NCI-H1048 (cell line): ENCODE measurements around the gene LTBP1.
"Not testable (repeated sequence)": the region's sequence is repeated elsewhere in the genome, so short reads cannot be mapped to it uniquely, and the experiment has no call there.

ENCODE experiments used
- DNase-seq: peaks from one replicate; lab custom pipeline; 2025; lab: John Stamatoyannopoulos, UW

LTBP1 gene

GRCh38 chr2:33145459-33145858 lies 198.7 kb downstream of the LTBP1 start:
- DNase-seq = no peak

- no peak for DNase-seq
These were observed 199.3 kb downstream of the LTBP1 start for GRCh38 chr2:33146102-33146501.

DNA sequence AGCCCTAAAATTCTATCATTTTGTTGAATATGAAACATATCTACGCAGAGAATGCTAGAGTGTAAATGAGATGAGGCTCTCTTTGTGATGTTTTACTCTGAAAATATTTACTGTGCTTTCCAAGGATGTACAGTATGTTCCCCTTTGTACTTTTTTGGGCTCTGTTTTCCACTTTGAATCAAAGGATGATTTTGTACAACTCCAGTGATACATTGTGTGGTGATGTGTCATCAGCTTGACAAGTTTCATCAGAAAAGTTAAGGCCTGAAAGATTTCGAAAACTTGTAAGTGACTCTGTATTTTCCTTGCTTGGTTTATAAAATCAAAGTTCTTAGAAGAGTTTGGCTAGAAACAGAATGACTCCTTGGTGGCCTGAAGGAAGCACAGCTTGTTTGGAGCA lies 206.3 kb downstream of the LTBP1 start:
- no peak for DNase-seq

DNA sequence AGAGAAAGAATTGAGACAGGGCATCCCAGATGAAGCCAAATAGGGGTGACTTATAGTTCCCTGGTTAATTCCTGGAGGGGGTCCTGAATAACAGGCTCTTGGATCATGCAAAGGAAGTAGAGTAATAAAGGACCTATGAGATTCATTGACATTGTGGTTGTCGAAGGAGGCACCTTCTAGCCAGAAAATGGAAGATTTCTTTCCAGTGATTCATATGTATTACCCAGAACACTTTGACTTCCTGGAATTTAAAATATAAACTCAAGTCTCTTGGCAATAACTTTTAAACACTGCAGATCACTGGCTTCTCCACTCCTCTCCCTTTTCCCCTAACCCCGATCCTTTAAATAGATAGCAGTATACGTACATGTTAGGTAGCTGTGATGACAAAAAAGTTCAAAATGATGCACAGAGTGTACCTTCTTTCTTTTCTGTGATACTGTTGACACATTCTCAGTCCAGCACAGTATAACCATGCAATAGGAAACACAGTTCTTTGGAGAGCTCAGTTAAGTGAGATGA lies 211.8 kb downstream of the LTBP1 start:
- no peak for DNase-seq

DNA sequence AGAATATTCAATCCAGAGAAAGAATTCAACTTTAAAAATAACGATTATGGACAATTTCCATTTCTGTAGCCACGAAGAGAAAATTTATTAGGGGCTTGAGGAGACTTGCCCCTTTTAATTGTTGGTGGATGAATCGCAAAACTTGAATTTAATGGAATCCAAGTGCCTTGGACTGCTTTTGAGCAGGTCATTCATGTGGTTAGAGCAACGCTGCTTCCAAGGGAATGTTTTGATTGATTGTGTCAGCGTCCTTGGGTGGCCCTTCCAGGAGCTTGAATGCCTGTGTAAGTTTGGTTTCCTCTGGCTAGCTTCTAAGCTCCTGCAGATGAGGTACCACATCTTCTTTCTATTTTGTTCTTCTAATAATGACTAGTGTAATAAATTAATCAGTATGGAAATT lies 213.4 kb downstream of the LTBP1 start:
- DNase-seq = no peak

- no peak for DNase-seq
These were observed 219.6 kb downstream of the LTBP1 start for GRCh38 chr2:33166287-33166881.

DNA sequence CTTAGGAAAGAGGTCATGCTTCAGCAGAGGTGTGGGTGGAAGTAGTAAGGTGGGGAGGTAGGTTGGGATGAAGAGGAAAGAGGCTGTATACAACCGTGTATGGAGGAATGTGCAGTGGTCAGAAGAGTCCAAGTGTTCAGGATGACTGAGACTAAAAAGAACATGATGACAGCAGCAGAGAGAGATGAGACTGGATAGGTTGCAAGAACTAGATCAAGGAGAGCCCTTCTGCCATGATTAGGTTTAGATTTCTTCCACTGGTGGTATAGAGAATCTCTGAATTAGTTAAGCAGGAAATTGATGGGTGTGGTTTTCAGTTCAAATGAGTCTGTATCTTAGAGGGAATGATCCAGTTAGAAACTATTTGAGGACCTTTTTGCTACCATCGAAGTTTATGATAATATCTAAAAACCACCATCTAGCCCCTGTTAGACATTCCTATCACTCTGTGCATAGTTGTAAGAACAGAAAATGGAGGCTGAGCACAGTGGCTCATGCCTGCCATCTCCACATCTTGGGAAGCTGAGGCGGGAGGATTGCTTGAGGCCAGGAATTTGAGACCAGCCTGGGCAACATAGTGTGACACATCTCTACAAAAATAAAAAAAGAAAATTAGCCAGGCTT lies 221.0 kb downstream of the LTBP1 start:
- no peak for DNase-seq

- DNase-seq = no peak
These were observed 221.7 kb downstream of the LTBP1 start for GRCh38 chr2:33168425-33168824.

DNA sequence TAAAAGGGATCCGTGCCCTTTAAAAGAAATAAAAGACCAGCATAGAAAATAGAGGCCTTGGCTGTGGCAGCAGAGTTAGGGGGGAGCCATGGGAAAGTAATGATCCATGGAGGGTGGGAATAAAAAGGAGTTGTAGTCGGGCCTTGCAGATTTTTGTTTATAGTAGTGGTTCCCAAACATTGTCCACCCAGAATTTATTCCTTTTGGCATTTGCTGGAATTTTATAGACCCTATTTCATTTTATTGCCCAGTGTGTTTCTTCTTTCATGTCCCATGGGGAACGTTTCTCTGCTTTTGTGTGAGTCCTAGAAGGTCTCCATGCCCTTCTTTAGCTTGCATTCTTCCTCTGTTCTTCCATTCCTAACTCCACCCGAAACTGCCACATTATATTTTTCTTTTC lies 222.2 kb downstream of the LTBP1 start:
- no peak for DNase-seq

- DNase-seq = not testable (repeated sequence)
These were observed 223.5 kb downstream of the LTBP1 start for GRCh38 chr2:33170251-33170650.

- no peak for DNase-seq
These were observed 230.9 kb downstream of the LTBP1 start for GRCh38 chr2:33177627-33178026.

DNA sequence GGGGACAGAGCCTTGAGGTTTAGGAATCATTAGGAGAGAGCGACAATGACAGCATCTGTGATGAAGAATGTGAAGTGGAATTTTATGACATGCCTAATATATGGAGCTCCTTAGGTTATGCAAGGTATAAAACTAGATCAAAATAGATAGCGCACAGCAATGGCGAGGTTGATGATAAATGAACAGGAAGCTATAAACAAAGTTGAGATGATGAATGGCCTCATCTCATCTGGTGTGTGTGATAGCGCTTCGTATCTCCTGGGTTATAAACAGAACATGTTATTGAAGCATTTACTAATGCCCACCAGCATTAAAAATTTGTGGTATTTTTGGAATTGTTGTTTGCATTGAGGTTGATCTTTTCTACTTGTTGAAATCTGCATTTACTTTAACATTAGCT lies 231.5 kb downstream of the LTBP1 start:
- DNase-seq = no peak

DNA sequence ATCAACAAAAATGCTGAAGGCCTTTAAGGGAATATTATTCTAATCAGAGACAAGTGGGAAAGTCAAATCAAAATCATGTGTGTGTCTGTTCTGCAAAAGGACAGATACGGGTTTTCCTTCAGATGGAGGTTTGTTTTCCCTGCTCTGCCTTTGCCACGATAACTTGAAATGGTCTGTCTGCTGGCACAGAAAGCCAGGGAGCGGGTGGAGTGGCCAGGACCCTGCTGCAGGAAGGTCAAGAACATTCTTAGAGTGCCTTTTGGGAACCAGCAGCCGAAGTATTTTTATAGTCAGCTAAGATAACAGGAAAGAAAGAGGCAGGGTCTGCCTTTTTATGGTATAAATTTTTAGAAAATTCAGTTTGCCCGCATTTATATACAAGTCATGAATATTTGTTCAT lies 234.2 kb downstream of the LTBP1 start:
- DNase-seq = no peak

DNA sequence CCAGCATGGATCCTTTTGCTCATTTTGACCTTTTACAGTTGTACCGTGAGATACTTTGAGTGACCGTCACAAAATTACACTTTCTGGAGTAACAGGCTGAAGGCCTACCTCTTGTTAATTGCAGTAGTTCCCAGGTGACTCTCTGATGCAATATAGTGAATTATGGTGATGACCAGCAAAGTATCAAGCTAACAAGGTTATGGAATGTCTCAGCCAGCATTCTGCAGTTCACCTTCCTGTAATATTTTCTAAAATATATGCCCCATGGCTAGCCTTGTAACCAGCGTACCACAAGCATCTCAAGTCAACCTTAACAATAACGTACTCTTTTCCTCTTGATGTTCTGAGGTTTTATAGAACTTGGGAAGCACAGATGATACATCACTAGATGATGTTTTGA lies 234.7 kb downstream of the LTBP1 start:
- no peak for DNase-seq

GRCh38 chr2:33184041-33184440 lies 237.3 kb downstream of the LTBP1 start:
- DNase-seq = no peak

- DNase-seq = no peak
These were observed 240.2 kb downstream of the LTBP1 start for GRCh38 chr2:33186937-33187336.

DNA sequence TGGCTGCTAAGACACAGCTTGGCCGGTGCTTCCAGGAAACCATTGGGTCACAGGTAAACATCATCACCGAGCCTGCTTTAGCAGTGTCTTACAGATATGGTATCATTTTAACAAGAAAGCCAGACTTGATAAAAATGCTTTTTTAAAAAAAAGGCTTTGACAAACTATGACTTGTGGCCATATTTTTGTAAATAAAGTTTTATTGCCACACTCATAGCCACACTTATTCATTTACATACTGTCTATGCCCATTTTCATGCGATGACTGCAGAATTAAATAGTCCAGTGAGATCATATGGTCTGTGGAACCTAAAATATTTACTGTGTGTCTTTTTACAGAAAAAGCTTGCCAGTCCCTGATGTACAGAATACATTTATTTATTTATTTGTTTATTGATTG lies 242.0 kb downstream of the LTBP1 start:
- DNase-seq = no peak

DNA sequence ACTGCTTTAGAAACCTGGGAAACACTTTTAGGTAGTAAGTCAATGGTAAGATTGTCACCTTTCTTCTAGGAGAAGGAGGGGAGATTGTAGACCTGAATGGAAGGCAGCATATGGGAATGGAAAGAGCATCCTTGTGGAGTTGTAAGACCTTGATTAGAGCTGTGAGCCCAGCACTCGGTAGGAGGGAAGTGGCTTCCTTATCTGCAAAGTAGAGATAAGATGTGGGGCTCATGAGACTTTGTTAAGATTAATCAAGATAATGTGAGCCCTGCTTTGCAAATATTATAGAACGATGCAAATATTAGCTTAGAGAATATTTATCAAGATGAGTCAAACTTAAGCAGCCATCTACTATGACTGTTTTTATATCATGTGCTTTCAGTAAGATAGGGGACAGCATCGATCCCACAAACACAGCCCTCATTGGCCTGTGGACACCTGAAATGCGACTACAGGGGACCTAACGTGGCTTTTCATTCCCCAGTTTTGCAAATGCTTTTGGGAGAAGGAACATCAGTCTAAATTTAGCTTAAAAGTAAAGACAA lies 243.7 kb downstream of the LTBP1 start:
- no peak for DNase-seq

DNA sequence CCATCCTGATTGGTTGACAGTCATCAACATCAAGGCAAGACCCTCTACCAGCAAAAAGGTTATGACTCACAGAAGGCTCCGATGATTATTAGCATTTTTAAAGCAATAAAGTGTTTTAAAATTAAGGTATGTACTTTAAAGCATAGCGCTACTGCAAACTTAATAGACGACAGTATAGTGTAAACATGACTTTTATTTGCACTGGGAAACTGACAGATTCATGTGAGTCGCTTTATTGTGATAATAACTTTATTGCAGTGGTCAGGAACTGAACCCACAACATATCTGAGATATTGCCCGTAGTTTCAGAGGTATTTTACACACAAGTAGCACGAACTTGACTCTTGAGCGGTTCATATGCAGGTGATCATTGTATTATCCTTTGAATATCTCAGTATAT lies 249.1 kb downstream of the LTBP1 start:
- DNase-seq = no peak

- DNase-seq = no peak
These were observed 249.9 kb downstream of the LTBP1 start for GRCh38 chr2:33196700-33197099.

- DNase-seq = no peak
These were observed 250.6 kb downstream of the LTBP1 start for GRCh38 chr2:33197198-33197938.

DNA sequence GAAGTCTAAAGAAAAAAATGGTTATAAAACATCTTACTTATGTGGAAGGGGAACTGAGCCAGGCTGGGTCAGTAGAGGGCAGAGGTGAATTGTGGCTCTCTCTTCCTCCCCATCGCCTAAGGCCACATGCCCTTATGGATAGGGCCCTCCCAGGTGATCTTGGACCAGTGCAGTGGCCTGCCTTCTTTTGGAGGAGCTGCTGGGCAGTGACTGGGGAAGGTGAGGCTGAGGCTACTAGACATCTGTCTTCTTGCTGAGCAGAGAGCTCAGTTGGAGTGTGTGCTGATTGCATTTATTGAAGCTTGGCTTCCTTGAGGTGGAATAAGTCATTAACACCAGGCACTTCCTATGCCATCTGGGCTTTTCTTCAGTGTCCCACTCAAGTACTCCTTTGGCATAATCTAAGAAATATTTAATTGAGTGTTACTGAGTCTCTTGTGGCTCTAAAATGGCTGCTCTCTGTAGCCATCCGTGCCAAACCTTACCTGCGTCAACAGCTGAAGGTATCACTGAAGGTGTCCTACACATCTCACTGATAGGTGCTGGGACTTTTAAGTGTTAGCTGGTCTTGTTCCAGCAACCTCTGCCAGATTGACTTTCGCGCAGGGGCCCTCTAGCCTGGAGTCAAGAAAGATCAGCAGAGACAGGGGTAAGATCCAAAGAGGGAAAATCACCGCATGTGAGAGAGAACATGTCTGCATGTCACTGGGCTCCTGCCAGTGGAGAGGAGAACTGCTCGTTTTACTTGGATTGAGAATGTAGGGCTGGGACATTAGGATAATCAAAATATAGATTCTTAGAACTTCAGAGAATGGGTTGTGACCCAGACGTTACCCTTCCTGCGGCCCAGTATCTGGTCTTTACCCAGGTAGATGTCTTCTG lies 256.1 kb downstream of the LTBP1 start:
- no peak for DNase-seq
